Activated gamma-delta T cell treated with Interleukin-2 at 50 U/mL for 16 hours (primary cell): ENCODE data around the gene CCDC6.

Experiments
- DNase-seq: peaks from one replicate; pipeline ENCODE4 v3.0.0-alpha.2; 2020

CCDC6 gene

GRCh38 chr10:59844436-59844835 is 61.9 kb downstream of the CCDC6 start:
- no peak for DNase-seq

DNA sequence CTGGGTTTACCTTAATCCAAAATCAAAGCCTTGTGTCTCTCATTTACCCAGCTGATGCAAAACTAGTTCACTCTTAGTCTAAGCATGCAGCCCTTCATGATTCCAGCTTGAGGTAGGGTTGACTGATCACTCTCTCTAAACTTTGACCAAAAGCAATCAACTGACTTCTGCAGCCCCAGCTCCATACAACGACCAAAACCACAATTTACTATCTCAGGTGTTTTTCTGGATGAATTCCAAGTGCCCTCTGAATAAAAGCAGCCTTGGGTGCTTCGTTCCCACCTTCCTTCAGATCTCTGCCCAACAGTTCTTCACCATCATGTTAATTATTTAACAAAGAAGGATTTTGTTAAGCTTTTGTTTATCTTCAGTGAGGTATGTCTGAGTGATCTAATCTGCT is 62.6 kb downstream of the CCDC6 start:
- no peak for DNase-seq

- DNase-seq, result no peak
These were observed 66.8 kb downstream of the CCDC6 start for GRCh38 chr10:59839576-59839975.

DNA sequence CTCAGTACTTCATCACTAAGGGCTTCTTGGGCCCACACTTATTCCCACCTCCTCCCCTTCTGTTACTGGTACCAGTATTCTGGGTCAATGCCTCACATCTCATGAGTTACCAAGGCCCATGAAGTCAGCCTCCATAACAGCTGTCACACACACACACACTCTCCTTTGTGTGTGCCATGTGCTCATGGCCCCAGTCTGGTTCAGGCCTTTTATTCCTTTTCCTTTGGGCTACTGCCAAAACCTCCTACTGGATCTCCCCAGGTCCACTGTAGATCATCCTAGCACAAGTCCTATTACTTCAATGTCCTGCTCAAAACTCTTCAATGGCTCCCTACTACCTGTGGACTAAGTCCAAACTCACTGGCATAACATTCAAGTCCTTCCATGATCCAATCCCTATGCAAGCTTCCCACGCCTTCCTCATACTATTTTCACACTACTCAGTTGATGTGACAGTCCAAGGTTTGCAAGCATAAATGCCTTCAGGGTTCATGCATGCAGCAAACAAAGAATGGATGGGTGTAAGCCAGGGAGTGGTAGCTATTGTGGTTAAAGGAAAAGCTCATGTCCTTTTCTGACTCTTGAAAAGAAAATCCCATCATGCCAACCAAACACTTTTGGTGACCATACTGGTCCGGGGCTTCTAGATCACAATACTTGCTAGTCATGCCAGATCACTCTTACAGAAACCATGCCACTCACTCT is 68.1 kb downstream of the CCDC6 start:
- no peak for DNase-seq

DNA sequence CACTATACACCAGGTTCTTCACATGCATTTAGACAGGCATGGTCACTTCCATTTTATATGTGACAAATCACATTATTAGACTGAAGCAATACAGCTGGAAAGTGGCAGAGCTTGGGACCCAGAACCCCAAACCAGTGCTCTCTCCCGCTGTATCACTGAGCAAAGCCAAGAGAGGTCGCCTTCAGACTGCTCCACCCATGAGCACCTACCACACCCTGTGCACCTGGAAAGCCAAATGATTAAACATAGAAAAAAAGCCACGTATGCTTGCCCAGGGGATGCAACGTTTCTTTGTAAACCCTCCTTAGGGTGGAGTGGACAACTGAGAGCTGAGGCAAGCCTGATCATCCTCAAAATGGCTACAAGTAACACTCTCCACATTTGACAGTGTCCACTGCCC is 72.5 kb downstream of the CCDC6 start:
- no peak for DNase-seq

DNA sequence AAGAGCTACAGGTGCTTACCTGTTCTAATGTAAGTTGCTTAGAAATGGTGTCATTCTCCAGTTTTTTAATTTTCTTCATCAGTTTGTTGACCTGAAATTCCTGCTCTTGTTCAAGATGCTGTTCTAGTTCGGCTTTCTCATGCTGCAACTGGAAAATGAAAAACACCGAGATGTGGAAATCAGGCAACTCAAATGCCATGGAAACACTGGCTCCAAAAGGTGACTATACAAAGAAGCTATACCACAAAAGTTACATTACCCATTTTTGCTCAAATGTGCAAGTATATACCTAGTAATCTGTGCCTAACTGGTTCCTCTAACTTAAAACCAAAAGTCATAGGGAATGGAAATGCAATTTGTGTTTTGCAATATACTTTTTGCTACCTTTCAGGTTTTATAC is 73.8 kb downstream of the CCDC6 start:
- DNase-seq, result no peak

- DNase-seq, result no peak
These were observed 74.5 kb downstream of the CCDC6 start for GRCh38 chr10:59831658-59832503.

DNA sequence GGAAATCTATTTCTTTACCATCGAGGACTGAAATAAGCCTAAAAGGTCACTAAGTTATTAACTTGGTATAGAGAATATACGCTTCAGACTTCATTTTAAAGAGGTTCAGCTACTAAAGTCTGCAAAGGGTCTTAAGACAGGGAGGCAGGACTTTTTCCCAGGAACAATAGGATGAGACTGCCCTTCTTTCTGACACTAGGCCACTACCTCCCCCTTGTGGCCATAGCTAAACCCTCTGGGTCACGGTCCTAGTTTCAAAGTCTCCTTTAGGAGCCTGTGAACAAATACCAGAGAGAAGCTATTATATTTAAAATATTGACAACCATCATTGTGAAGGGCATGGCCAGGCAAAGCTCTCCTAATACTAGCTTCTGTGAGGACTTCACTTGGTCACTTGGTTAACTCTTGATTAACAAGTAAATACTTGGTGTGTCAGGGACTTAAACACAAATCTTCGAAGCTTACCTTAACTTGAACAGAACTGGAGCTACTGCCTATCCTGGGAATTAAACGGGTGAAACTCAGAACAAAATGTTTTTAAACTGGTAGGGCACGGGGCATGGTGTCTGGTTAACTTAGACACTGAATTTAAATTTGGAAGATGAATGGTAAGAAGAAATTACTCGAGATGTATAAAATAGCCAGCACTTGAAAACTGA is 75.6 kb downstream of the CCDC6 start:
- DNase-seq, result no peak

GRCh38 chr10:59829601-59830000 is 76.8 kb downstream of the CCDC6 start:
- no peak for DNase-seq

- no peak for DNase-seq
These were observed 77.3 kb downstream of the CCDC6 start for GRCh38 chr10:59829024-59829423.

- no peak for DNase-seq
These were observed 80.4 kb downstream of the CCDC6 start for GRCh38 chr10:59825932-59826331.

GRCh38 chr10:59823751-59824150 is 82.6 kb downstream of the CCDC6 start:
- DNase-seq, result no peak

- no peak for DNase-seq
These were observed 83.2 kb downstream of the CCDC6 start for GRCh38 chr10:59823111-59823510.

DNA sequence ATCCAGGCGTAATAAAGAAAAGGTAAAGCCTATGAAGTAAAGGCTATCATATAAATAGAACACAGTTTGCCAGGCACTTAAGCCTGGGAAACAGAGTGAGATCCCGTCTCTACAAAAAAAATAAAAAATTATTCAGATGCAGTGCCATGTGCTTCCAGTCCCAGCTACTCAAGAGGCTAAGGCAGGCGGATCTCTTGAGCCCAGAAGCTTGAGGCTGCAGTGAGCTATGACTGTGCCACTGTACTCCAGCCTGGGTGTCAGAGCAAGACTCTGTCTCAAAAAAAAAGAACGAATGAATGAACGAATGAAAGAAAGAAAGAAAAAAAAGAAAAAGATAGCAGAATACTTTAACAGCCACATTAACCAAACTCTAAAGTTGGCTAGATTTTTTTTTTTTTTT is 85.9 kb downstream of the CCDC6 start:
- DNase-seq, result no peak

DNA sequence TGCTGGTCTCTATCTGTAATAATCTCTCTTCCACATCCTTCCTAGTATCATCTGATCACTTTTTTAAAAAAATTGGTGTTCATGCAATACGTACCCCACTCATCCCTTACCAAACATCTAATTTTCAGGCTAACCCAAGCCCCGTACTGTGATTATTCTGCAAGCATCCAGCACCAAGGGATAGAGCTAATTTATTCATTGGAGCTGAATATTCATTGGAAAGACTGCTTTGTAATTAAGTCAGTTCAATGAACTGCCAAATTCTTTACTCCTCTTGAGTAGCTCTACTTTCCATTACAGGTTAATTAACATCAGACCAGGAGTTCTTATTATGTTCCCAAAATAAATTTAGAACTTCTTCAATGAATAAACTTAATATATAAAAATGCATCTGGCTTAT is 86.7 kb downstream of the CCDC6 start:
- no peak for DNase-seq

DNA sequence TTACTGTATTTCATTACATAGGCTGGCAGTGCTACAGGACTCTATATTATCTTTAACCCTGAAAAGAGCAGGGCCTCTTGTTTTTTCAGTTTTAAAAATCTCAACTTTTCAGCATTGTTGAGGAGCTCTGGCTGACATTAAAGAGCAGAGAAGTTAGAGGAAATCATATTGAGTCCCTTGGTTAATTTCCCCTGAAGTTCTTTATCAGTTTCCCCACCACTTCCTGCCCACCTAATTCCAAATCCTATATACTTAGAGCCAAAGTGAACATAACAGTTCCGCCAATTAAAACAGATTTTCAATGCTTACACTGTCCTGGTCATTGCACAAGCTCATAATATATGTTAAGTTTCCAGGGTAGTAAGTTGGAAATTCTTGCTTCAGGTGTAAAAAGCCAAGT is 87.1 kb downstream of the CCDC6 start:
- no peak for DNase-seq

- no peak for DNase-seq
These were observed 88.6 kb downstream of the CCDC6 start for GRCh38 chr10:59817773-59818172.

GRCh38 chr10:59814878-59815277 is 91.5 kb downstream of the CCDC6 start:
- no peak for DNase-seq

DNA sequence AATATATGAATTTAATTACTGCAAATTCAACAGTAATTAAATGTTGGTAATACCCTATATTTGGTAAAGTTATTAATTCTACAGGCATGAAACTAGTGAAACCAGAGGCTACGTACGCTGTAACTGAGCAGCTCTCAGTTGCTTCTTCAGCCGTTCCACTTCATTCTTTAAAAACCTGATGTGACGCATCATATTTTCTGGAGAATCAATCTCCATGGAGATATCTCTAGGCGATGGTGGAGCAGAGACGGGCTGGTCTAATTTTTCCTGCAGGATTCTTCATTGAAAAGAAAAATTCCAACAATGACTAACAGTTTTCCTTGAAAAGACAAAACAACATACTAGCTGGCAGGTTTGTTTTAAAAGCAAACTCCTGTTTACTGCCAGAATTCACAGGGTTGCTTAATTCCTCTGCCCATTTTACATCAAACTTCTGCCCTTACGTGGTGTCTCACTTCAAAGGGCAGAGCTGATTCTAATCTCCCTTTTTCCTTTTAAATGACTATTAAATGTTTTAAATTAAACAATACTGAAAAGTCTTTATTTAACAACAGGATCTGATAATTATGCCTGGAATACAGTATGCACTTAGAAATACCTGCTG is 93.7 kb downstream of the CCDC6 start:
- DNase-seq, result no peak

DNA sequence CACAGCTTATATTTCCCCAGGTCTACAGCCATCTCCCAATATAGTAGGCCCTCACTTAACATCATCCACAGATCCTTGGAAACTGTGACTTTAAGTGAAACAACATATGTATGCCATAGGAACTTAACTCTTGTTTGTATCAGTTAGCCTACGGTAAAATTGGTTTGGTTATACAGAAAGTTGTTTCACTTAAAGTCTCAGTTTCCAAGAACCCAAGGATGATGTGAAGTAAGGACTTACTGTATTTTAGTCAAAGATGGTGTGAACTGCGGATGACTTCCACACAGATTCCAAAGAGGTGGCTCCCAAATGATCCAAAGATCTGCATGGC is 96.7 kb downstream of the CCDC6 start:
- no peak for DNase-seq

- DNase-seq, result peak; percentile 41
These were observed 97.3 kb downstream of the CCDC6 start for GRCh38 chr10:59808896-59809643.

DNA sequence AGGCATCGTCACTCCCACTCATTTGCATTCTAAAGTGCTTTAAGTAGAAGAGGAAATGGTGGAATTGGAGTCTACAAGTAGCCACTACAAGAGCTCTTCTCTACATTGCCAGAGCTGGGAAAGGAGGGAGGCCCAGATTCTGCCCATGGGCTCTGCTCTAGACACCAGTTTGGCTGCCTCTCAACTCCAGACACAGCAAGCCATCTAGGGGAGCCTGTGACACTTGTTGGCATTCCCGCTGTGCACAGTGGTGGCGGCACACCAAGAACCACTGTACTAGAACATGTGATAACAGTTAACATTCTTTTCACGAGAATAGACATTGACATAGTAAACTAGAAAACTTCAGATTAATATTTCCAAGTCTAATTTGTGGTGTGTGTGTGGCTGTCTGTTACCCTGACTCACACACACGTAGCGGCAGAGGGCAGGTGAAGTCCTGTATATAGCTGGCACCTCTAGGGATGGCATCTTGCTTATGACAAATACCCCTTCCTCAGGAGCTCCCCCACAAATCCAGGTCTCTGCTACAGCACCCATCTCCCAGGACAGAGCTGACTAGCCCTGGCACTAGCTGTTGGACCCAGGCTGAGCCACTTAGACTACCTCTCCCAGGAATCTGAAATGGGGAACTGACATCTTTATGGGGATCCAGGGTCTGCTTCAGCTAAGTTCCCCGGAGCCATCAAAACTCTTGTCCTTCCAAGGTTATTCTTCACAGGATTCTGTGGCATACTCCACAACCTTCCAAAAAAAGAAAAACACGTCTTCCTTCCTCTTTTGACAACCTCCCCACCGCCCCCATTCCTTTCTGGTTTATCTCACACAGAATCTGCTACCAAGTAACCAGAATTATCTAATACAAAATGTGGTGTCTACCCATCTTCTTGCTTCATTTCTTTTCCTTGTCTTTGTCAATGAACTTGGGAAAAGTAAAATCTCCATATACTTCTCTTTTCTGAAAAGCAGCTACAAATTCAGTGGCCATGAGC is 98.4 kb downstream of the CCDC6 start:
- no peak for DNase-seq
